Duodenal mucosa (tissue), 2 donors: ENCODE measurements around the gene SEL1L3.

Experiments
- H3K27ac ChIP-seq: one replicate; pipeline ENCODE4 v1.7.0; 2013; ENCODE audit warnings: low read depth, low read length
- H3K27me3 ChIP-seq, 2 donors: one replicate each; pipeline ENCODE4 v1.7.0; 2013; ENCODE audit warnings: low read length in 2 of 2, control low read depth in 1 of 2; ENCODE audit not compliant: insufficient read depth in 2 of 2, control insufficient read depth in 1 of 2
- H3K36me3 ChIP-seq, 2 donors: one replicate each; pipeline ENCODE4 v1.7.0; 2013; ENCODE audit warnings: low read length in 2 of 2, control low read depth in 1 of 2; ENCODE audit not compliant: insufficient read depth in 2 of 2, control insufficient read depth in 1 of 2
- H3K4me1 ChIP-seq, 2 donors: one replicate each; pipeline ENCODE4 v1.7.0; 2013; ENCODE audit warnings: low read length in 2 of 2, control low read depth in 1 of 2; ENCODE audit not compliant: insufficient read depth in 2 of 2, control insufficient read depth in 1 of 2
- H3K4me3 ChIP-seq, 2 donors: one replicate each; pipeline ENCODE4 v1.7.0; 2013; ENCODE audit warnings: low read length in 2 of 2, low read depth in 1 of 2
- H3K9ac ChIP-seq, 2 donors: one replicate each; pipeline ENCODE4 v1.7.0; 2013; ENCODE audit warnings: low read length in 2 of 2, low read depth in 1 of 2
- H3K9me3 ChIP-seq, 2 donors: one replicate each; pipeline ENCODE4 v1.7.0; 2013; ENCODE audit warnings: low read length in 2 of 2, control low read depth in 1 of 2; ENCODE audit not compliant: control insufficient read depth in 1 of 2

SEL1L3 gene

GRCh38 chr4:25839233-25839632 lies 23.6 kb downstream of the SEL1L3 start:
- Histone ChIP-seq H3K27me3 (no peaks in the 10 kb centered on the region), H3K36me3 (peaks cover 0 to 17% of the 10 kb centered on the region in 2 donors), H3K4me3 (no peak overlapping the region), H3K9ac (no peak overlapping the region), H3K9me3 (no peaks in the 10 kb centered on the region), H3K27ac (no peak overlapping the region), H3K4me1 (peaks cover 19 to 25% of the 10 kb centered on the region in 2 donors)

- Histone ChIP-seq H3K27ac (no peak overlapping the region), H3K36me3 (peaks cover 0 to 18% of the 10 kb centered on the region in 2 donors), H3K4me1 (peaks cover 12 to 18% of the 10 kb centered on the region in 2 donors), H3K4me3 (no peak overlapping the region), H3K9ac (no peak overlapping the region), H3K9me3 (no peaks in the 10 kb centered on the region), H3K27me3 (no peaks in the 10 kb centered on the region)
These were observed 24.3 kb downstream of the SEL1L3 start for GRCh38 chr4:25838526-25838925.

- H3K9ac ChIP-seq, result no peak overlapping the region
- H3K27ac ChIP-seq, result no peak overlapping the region
- no peak overlapping the region for H3K4me3 ChIP-seq
- H3K4me1 ChIP-seq, result peaks cover 0 to 6% of the 10 kb centered on the region in 2 donors
- no peaks in the 10 kb centered on the region for H3K9me3 ChIP-seq
- H3K36me3 ChIP-seq, result peaks cover 12 to 30% of the 10 kb centered on the region in 2 donors
- H3K27me3 ChIP-seq, result no peaks in the 10 kb centered on the region
These were observed 25.7 kb downstream of the SEL1L3 start for GRCh38 chr4:25837107-25837506.

GRCh38 chr4:25835384-25835783 lies 27.4 kb downstream of the SEL1L3 start:
- Histone ChIP-seq H3K9ac (no peak overlapping the region), H3K27me3 (no peaks in the 10 kb centered on the region), H3K4me3 (no peak overlapping the region), H3K9me3 (no peaks in the 10 kb centered on the region), H3K36me3 (peaks cover 22 to 41% of the 10 kb centered on the region in 2 donors), H3K27ac (no peak overlapping the region), H3K4me1 (peaks cover 0 to 6% of the 10 kb centered on the region in 2 donors)

- H3K4me1 ChIP-seq, result peaks cover 0 to 6% of the 10 kb centered on the region in 2 donors
- no peak overlapping the region for H3K27ac ChIP-seq
- no peaks in the 10 kb centered on the region for H3K9me3 ChIP-seq
- H3K36me3 ChIP-seq, result peaks cover 30 to 49% of the 10 kb centered on the region in 2 donors
- no peak overlapping the region for H3K4me3 ChIP-seq
- no peak overlapping the region for H3K9ac ChIP-seq
- no peaks in the 10 kb centered on the region for H3K27me3 ChIP-seq
These were observed 28.2 kb downstream of the SEL1L3 start for GRCh38 chr4:25834411-25835107.

GRCh38 chr4:25830548-25830947 lies 32.2 kb downstream of the SEL1L3 start:
- Histone ChIP-seq H3K27ac (no peak overlapping the region), H3K36me3 (peaks cover 35 to 46% of the 10 kb centered on the region in 2 donors), H3K9me3 (no peaks in the 10 kb centered on the region), H3K9ac (no peak overlapping the region), H3K4me3 (no peak overlapping the region), H3K27me3 (no peaks in the 10 kb centered on the region), H3K4me1 (peaks cover 0 to 6% of the 10 kb centered on the region in 2 donors)

GRCh38 chr4:25827897-25828296 lies 34.9 kb downstream of the SEL1L3 start:
- Histone ChIP-seq H3K9ac (no peak overlapping the region), H3K27ac (no peak overlapping the region), H3K36me3 (peaks cover 40 to 42% of the 10 kb centered on the region in 2 donors), H3K9me3 (no peaks in the 10 kb centered on the region), H3K4me1 (no peaks in the 10 kb centered on the region), H3K4me3 (no peak overlapping the region), H3K27me3 (no peaks in the 10 kb centered on the region)

- no peak overlapping the region for H3K27ac ChIP-seq
- H3K36me3 ChIP-seq, result peaks cover 38 to 41% of the 10 kb centered on the region in 2 donors
- H3K9me3 ChIP-seq, result no peaks in the 10 kb centered on the region
- no peaks in the 10 kb centered on the region for H3K4me1 ChIP-seq
- no peak overlapping the region for H3K9ac ChIP-seq
- no peaks in the 10 kb centered on the region for H3K27me3 ChIP-seq
- H3K4me3 ChIP-seq, result no peak overlapping the region
These were observed 35.4 kb downstream of the SEL1L3 start for GRCh38 chr4:25827373-25827772.

GRCh38 chr4:25826074-25826752 lies 36.6 kb downstream of the SEL1L3 start:
- Histone ChIP-seq H3K27ac (no peak overlapping the region), H3K4me1 (no peaks in the 10 kb centered on the region), H3K4me3 (no peak overlapping the region), H3K9ac (no peak overlapping the region), H3K9me3 (no peaks in the 10 kb centered on the region), H3K27me3 (no peaks in the 10 kb centered on the region), H3K36me3 (peaks cover 38 to 42% of the 10 kb centered on the region in 2 donors)

GRCh38 chr4:25823632-25824031 lies 39.2 kb downstream of the SEL1L3 start:
- H3K36me3 ChIP-seq, result peaks cover 45 to 51% of the 10 kb centered on the region in 2 donors
- H3K27ac ChIP-seq, result no peak overlapping the region
- H3K9me3 ChIP-seq, result no peaks in the 10 kb centered on the region
- H3K4me3 ChIP-seq, result no peak overlapping the region
- no peaks in the 10 kb centered on the region for H3K4me1 ChIP-seq
- H3K27me3 ChIP-seq, result no peaks in the 10 kb centered on the region
- no peak overlapping the region for H3K9ac ChIP-seq
